22Rv1 (cell line): Measurements from ENCODE around the gene IPPK.

Experiments used
- ZFX ChIP-seq: fragments of 450-650 bp; IDR thresholded peaks from 2 replicates; pipeline ENCODE4 v1.6.1; 2017; ENCODE audit warnings: antibody characterized with exemption, borderline replicate concordance
- TF ChIP-seq, protein P1 (sequence below): fragments of 450-650 bp; IDR thresholded peaks from 2 replicates; pipeline ENCODE4 v1.5.1; 2017; ENCODE audit warnings: mild to moderate bottlenecking

- TF ChIP-seq, protein P1, sequence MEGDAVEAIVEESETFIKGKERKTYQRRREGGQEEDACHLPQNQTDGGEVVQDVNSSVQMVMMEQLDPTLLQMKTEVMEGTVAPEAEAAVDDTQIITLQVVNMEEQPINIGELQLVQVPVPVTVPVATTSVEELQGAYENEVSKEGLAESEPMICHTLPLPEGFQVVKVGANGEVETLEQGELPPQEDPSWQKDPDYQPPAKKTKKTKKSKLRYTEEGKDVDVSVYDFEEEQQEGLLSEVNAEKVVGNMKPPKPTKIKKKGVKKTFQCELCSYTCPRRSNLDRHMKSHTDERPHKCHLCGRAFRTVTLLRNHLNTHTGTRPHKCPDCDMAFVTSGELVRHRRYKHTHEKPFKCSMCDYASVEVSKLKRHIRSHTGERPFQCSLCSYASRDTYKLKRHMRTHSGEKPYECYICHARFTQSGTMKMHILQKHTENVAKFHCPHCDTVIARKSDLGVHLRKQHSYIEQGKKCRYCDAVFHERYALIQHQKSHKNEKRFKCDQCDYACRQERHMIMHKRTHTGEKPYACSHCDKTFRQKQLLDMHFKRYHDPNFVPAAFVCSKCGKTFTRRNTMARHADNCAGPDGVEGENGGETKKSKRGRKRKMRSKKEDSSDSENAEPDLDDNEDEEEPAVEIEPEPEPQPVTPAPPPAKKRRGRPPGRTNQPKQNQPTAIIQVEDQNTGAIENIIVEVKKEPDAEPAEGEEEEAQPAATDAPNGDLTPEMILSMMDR, result no peak
- no peak for TF ChIP-seq ZFX
These were observed 104.9 kb downstream of the IPPK start for GRCh38 chr9:92564982-92565381.
